GM19099 (cell line): ENCODE measurements around the gene PTPRB.

Experiments
- POLR2A ChIP-seq: IDR thresholded peaks from 3 replicates; pipeline ENCODE4 v1.6.1; 2011; ENCODE audit warnings: low read depth; ENCODE audit not compliant: insufficient read length; ENCODE audit errors: extremely low read depth

Gene PTPRB

DNA sequence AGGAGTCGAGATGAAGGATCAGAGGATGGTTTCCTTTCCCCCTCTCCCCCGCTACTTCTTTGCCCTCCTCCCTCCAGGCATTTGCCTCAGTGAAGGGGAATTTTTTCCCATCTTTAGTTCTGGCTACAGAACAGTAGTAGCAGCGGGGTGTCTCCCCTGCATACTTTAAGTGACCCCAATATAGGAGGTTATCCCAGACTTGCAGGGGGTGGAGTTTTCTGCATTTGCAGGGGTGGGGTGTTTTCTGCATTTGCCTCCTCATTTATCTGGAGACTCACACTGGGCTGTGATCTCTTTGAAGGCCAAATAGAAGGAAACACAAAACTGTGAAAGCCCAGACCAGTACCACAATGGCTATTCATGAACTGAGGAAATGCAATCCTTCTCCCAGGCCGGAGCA, 19.8 kb downstream of the PTPRB start:
- no peak for TF ChIP-seq POLR2A

DNA sequence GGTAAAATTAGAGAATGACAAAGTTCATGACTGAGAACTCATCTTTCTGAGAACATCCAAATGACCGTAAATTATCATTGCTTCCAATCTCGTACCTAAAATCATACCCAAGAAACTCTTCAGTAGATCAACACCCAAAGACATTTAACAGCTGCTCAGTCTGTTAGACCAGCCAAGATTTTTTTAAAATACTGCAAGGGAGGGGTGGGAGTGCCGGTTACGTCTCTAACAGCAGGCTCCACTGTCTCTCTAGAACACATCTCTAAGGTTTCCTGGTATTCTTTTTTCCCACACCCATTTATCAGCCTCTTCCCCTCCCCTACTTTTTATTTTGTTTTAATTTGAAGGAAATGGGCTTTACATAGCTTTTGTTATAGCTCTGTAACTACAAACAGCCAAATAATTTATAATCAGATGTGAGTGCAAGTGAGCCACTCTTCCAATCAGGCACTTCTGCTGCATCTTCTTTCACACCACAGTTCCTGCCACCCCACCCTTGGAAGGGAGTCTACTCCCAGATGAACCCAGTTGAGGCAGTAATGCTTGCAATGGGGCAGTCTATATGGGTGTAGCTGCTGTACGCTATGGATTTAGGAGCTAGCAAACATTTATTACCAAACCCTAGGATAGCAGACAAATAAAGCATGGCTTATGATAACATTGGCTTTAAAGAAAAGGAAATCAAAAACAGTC, 21.9 kb downstream of the PTPRB start:
- no peak for TF ChIP-seq POLR2A

DNA sequence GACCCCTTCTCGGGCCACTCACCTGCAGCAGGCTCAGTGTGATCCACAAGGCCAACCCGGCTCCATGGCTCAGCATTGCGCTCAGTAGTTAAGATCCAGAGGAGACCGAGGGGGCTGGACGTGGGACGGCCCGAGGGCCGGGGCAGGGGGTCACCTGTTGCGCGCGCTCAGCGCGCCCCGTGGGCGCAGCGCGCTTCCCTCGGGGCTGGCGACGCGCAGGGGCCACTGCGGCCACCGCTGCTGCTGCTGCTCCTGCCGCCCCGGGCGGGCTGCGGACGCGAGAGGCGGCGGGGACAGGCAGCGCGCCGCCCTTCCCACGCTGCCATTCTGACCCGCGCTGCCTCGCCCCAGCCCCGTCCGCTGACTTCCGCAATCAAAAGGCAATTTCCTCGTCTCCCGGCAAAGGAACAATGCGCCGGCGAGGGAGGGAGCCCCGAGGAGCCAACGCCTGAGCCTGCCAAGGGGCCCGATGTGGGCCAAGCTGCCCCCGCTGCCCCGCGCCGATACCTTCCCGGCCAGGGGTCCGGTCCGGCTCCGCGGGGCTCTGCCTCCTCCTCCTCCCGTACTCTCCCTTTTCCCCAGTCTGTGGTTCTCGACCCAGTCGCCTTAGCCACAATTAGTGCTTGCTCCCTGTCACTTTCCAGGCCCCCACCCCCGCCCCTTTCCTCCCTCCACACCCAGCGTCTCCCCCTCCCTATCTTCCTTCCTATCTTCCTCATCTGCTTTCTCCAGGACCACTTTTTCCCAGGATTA, 27.3 kb downstream of the PTPRB start:
- no peak for TF ChIP-seq POLR2A

DNA sequence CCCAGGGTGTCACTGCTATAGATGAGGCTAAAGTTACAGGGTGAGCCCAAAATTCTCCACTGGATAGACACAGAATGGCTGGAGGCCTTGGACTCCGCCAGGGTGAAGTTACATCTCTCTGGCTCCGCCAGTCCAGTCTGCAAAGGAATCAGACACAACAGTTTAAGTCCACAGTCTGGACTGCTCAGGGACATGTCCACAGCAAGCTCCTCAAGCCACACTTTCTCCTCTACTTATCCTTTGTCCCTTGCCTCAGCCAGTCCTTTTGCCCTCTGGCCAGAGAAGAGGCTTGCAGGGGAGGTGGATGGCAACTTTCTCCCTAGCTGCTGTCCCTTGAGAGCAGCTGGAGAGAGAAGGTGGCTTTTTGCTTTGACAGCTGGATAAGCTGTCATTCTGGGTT, 28.0 kb downstream of the PTPRB start:
- no peak for TF ChIP-seq POLR2A

DNA sequence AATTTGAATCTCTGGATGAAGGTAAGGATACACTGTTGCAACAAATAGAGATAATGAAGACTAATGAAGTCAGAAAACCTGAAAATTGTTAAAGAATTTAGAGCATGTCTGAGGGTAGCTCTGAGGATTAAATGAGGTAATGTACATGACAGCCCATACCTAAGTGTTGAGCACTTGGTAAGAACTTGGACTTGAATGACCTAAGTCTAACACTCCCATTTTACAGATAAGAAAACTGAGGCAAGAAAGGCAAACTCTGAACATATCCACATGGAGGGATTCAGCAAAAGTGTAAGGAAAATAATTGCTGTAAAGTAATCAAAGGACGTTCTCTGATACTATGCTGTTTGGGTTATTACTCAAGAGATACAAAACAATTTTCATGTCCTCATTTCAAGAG, 29.0 kb downstream of the PTPRB start:
- no peak for TF ChIP-seq POLR2A

DNA sequence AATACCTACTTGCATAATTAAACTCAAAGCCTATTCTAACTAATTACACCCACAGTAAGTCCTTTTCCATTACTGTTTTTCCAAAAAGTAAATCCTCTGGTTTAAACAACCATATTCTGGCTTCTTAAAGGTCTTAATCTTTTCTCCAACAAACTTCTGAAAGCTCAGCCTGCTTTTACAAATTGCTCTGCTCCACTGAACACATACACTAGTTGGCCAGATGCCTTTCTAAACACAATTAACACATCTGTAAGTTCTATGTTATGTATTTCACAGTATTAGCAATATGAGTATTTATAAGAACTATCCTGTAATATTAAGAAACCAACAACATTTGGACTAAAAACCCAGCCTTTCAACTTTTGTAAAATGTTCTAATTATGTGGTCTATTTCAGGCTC, 30.1 kb downstream of the PTPRB start:
- TF ChIP-seq POLR2A, result no peak

DNA sequence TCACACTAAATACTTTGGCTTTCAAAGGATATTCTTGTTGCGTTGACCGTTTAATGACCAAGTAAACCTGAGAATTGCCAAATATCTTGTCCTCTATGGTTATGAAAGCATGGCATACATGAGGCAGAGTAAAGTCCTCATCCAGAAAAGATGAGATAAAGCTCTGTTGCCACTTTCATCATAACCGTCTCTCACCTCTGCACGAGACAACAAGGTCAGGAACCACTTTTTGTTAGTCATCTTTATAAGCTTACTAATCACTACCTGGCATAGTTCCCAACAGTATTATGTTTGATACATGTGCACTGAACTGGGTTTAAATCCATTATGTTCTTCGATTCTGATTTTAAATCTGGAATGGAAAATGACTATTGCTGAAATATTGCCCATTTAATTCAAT, 31.3 kb downstream of the PTPRB start:
- TF ChIP-seq POLR2A, result no peak

DNA sequence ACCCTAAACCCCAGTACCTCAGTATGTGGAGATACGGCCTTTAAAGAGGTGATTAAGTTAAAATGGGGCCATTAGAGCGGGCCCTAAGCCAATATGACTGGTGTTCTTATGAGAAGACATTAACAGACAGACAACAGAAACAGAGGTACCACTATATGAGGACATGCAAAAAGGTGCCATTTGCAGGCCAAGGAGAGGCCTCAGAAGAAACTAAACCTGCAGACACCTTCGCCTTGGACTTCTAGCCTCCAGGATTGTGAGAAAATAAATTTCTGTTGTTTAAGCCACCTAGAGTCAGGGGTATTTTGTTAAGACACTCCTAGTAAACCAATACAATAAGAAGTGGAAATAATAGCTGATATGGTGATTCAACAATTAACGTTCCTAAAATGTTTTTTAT, 32.6 kb downstream of the PTPRB start:
- no peak for TF ChIP-seq POLR2A

DNA sequence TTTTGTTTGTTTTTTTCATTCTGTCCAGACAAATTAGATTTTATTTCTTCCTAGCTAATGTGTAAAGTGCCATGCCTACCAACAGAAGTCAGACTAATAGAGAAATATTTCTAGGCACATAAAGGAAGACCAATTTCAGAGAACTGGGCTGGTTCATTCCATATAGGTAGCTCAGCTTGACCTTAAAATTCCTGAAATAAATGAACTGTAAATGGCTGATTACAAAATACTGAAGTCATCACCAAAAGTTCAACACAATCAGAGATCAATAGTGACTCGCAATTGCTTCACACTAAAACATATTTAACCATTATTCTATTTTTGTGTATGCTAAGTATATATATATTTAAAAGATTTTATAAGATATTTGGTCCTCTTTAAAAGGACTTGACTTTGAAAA, 34.2 kb downstream of the PTPRB start:
- no peak for TF ChIP-seq POLR2A

DNA sequence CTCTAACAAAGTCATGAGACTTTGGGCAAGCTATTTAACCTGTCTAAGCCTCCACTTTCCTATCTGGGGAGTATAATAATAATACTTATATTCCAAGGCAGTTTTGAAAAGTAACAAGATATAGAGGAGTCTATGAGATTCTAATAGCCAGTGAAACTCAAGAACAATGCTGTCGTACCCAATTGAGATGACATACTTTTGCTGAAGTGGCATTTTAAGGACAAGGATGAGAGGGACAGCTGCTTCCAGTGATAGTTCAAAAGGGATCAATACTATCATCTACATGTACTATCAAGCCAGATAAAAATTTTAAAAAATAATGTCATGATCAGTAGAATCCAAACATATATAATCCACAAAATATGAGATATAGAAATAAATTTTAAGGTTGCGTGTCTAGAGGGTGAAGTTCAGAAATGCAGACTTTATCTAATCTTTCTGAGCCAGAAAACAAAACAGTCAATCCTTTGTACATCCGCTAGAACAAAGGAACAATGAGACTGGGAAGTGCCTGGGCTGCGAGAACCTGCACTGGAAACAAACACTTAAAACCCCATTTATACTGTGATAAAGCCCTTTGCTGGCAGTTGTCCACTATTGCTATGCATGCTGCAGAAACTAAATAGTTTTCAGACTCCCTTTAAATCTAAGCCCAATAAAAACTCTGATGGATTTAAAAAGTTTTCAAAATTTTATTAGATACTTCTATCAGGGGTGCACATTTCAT, 38.6 kb downstream of the PTPRB start:
- TF ChIP-seq POLR2A, result no peak

DNA sequence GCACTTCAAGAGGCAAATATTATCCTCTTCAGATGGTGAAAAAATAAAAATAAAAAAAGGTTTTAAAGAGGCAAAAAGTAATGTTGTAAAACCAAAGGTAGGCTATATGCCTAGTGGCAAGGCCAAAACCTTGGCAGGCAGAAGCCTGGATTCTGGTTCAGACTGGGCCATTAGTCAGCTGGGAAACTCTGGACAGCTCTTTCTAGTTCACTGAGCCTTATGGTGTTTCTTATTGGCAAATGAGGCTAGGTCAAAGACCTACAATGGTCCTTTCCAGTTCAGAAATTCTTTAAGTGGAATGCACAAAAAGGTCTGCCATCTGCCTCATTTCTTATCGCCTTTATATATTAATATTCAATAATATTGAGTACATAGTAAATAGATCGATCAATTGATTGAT, 44.6 kb downstream of the PTPRB start:
- TF ChIP-seq POLR2A, result no peak

DNA sequence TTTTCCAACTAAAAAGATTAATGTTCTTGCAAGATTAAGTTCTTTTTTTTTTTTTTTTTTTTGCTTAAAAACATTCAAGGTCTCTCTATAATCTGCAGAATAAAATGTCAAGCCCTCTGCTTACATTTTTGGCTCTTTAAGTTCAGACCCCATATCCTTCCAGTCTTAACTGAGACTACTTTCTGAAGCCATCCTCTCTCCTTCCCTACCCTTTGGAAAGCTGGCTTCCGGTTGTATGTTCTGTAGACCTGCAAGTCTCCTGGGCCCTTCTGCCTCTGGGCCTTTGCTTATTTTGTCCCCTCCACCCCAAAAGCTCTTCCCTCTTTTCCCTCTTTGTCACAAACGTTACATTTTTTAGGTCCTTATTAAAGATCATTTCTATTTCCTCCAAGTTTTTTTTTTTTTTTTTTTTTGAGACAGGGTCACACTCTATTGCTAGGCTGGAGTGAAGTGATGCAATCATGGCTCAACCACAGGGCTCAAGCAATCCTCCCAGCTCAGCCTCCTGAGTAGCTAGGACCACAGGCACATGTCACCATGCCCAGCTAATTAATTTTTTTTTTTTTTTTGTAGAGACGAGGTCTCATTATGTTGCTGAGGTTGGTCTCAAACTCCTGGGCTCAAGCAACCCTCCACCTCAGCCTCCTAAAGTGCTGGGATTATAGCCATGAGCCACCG, 46.5 kb downstream of the PTPRB start:
- TF ChIP-seq POLR2A, result no peak

DNA sequence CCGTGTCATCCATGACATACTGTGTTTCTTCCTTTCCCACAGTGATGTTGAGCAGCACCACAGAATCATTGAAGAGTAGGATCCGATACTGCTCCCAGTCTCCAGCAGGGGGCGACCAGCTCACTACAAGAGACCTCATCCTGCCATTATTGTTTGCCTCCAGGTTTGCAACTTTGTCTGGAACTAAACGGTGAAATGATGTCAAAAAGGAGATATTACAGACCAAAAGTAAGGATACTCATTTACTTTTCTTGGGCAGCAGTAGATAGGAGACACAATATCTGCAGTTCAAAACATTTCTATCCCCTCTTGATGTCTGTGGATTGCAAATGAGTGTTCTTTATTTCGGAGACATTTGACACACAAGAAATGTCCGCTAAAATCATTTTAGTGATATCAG, 47.2 kb downstream of the PTPRB start:
- no peak for TF ChIP-seq POLR2A

DNA sequence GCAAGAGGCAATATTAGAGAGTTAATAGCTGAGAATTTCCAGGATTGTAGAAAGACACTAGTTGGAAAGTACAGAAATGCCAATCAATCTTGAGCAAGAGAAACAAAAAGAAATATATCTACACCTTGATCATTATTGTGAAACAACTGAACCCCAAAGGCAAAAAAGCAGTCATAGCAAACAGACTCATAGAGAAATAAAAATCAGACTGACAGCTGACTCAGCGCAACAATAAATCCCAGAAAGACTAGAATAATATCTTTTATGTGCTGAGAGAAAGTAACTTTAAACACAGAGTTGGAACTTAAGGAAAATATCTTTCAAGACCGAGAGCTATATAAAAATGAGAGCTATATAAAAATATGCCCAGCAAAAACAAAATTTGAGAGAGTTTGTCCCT, 52.9 kb downstream of the PTPRB start:
- no peak for TF ChIP-seq POLR2A

DNA sequence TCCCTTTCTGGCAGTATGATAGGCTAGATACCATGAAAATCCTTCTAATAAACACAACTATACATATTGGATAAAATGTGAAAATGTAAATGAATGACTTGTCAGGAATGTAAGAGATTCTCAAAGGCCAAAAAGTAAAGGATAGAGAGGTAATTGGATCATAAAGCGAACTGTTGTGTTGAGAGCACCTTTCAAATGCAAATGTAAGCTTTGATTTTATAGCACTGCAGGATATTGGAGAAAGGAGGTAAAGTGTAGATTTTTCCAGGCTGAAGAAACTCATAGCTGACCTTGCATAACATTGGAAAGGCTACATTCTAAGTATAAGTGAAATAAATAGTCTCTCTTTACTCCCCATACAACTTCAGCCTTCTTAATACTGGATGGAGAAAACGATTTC, 54.0 kb downstream of the PTPRB start:
- TF ChIP-seq POLR2A, result no peak
